OCI-LY7 (cell line): ENCODE measurements around the gene DIAPH3.

ENCODE experiments used
- EZH2phosphoT487 ChIP-seq: fragments of 200-600 bp; sonication (generic); IDR thresholded peaks from 2 replicates; pipeline ENCODE4 v1.6.1; 2018; ENCODE audit warnings: low read depth, borderline replicate concordance, mild to moderate bottlenecking, mixed run types, antibody characterized with exemption, low read length, moderate library complexity, mixed read lengths
- TF ChIP-seq, protein P1 (sequence below): fragments of 200-600 bp; sonication (generic); conservative IDR thresholded peaks from 2 replicates; pipeline ENCODE4 v1.5.1; 2014; ENCODE audit warnings: mild to moderate bottlenecking, antibody characterized with exemption, low read length, moderate library complexity, mixed read lengths

DNA sequence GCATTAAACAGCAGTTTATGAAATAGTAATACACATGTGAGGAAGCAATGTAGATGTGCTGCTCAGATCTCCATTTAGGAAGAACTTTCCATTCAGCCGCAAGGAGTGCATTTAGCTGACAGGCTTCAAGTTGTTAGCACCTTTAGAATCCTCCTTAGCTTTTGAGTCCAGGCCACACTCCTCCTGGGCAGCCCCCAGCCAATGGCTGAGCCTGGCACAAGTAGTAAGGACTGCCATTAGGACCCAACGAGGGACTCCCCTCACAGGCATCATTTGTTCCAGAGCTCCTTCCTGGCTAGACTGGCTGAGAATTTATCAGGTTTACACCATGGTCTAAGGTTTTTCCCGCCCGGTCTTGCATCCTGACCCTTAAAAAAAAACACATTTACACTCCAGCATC, 201.4 kb downstream of the DIAPH3 start:
- TF ChIP-seq, protein P1, sequence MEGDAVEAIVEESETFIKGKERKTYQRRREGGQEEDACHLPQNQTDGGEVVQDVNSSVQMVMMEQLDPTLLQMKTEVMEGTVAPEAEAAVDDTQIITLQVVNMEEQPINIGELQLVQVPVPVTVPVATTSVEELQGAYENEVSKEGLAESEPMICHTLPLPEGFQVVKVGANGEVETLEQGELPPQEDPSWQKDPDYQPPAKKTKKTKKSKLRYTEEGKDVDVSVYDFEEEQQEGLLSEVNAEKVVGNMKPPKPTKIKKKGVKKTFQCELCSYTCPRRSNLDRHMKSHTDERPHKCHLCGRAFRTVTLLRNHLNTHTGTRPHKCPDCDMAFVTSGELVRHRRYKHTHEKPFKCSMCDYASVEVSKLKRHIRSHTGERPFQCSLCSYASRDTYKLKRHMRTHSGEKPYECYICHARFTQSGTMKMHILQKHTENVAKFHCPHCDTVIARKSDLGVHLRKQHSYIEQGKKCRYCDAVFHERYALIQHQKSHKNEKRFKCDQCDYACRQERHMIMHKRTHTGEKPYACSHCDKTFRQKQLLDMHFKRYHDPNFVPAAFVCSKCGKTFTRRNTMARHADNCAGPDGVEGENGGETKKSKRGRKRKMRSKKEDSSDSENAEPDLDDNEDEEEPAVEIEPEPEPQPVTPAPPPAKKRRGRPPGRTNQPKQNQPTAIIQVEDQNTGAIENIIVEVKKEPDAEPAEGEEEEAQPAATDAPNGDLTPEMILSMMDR: no peak
- no peak for TF ChIP-seq EZH2phosphoT487
